ENCODE measurements around the gene LPAR6. TPM values are rescaled to one million over a fixed set of nuclear protein-coding genes. Genes with fewer than 3 reads are reported as not detected.
"Not testable (repeated sequence)": the region's sequence is repeated elsewhere in the genome, so short reads cannot be mapped to it uniquely, and the experiment has no call there.

The LPAR6 gene
- 10.4 and 11.4 TPM in 2 replicates for total RNA-seq (2014; rRNA removed; shearing (Covaris generic))

GRCh38 chr13:48412881-48413351 lies at the start of gene LPAR6:
TSS of gene LPAR6 (minus strand) at chr13:48413113. CDS start at chr13:48412423, 690 bp downstream.
- peak; percentile 72 for DNase-seq (ENCODE audit: low read depth)

GRCh38 chr13:48457578-48458242 lies 44.8 kb upstream of the LPAR6 start:
- DNase-seq (ENCODE audit: low read depth), result no peak

DNA sequence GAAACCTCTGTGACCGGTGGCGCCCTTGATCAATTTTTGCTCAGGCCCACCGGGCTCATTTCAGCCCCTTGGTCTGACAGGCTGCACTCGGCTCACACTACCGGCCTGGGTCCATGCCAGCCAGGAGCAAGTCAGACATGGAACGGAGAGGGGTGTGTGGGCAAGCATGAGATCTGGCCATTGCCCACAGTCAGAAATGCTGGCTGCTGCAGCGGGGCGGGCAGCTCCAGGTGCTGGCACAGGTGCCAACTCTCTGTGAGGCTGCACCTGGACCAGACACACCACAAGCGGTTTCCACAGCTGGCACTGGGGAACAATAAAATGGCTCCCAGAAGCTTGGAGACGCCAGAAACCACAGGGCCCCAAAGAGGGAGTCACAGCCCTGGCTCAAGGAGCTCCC lies 43.6 kb upstream of the LPAR6 start:
- no peak for DNase-seq (ENCODE audit: low read depth)

DNA sequence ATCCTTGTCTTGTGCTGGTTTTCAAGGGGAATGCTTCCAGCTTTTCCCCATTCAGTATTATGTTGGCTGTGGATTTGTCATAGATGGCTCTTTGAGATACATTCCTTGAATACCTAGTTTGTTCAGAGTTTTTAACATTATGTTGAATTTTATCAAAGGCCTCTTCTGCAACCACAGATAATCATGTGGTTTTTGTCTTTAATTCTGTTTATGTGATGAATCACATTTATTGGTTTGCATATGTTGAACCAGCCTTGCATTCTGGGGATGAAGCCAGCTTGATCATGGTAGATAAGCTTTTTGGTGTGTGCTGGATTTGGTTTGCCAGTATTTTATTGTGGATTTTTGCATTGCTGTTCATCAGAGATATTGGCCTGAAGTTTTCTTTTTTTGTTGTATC lies 38.3 kb upstream of the LPAR6 start:
- DNase-seq (ENCODE audit: low read depth), result peak; percentile 81

DNA sequence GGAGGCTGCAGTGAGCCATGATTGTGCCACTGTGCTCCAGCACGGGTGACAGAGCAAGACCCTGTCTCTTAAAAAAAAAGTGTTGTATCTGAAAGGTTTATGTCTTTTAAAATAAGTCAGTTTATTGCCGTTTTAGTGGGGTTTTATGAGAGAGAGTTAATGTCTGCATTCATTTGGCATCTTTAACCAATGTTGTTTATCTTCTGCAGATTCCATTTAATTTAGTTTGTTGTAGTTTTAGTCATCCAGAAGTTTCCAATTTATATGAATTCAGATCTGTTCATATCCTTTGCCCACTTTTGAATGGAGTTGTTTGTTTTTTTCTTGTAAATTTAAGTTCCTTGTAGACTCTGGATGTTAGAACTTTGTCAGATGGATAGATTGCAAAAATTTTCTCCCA lies 36.7 kb upstream of the LPAR6 start:
- DNase-seq (ENCODE audit: low read depth), result no peak

GRCh38 chr13:48448959-48449614 lies 36.2 kb upstream of the LPAR6 start:
- DNase-seq (ENCODE audit: low read depth), result peak; percentile 32

DNA sequence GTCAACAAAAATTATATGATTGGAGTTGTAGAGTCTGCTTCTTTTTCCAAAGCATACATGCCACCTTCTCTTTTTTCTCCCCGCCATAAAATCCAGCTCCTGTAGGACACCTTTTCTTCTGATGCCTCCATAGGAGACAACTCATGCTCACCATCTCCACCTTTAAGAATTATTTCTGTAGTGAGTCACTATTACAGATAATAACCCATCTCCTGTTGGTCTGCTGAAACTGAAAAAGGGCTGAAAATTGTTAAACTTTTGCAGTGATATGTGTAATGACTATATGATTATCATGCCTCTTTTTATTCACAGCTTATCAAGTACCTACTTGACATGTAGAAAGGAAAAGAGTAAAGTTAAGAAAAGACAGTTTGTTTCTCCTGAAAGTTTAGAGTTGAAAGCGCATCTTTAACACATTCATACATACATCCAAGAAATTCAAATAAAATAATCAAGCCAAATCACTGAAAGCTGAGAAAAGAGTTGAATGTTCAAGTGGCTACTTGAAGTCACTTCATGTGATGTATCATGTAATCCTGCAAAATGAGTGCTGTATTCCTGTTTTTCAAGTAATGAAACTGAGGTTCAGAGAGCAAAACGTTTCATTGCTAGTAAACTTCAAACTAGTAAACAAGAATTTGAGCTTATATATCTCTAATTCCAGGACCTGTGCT lies 35.5 kb upstream of the LPAR6 start:
- DNase-seq (ENCODE audit: low read depth), result no peak

- peak; percentile 78 for DNase-seq (ENCODE audit: low read depth)
Measured at GRCh38 chr13:48446464-48446863, 33.6 kb upstream of the LPAR6 start.

DNA sequence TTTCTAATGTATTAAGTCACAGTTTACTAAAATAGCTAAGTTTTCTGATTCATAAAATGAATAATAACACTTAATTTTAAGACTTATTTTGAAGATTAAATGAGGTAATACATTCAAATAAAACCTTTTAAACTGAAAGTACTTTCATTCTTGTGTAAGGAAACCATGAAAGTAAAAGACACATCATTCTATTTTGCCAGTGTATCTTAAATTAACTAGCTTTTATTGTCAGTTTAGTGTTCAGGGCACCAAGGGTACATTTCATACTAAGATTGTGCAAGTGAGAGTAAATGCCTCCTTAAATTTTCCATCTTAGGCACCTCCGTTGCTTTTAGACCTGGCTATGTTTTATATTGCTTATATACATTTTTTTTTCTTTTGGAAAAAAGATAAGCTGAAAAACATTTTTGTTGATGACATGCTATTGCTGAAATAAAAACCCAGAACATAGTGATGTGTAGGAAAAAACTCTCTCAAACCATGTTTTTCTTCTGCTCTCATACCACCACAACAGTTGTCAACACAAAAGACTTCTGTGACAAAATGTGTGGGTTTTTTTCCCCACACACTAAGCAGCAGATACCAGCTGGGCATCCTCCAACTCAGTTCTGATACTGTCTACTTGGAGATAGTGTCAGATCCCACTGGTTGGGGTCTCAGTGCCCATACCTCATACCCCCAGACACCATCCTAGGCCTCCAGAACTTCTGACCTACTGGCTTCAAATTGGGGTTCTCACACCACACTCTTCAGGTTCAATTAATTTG lies 30.7 kb upstream of the LPAR6 start:
- no peak for DNase-seq (ENCODE audit: low read depth)

GRCh38 chr13:48437371-48437770 lies 24.5 kb upstream of the LPAR6 start:
- DNase-seq (ENCODE audit: low read depth), result peak; percentile 71

DNA sequence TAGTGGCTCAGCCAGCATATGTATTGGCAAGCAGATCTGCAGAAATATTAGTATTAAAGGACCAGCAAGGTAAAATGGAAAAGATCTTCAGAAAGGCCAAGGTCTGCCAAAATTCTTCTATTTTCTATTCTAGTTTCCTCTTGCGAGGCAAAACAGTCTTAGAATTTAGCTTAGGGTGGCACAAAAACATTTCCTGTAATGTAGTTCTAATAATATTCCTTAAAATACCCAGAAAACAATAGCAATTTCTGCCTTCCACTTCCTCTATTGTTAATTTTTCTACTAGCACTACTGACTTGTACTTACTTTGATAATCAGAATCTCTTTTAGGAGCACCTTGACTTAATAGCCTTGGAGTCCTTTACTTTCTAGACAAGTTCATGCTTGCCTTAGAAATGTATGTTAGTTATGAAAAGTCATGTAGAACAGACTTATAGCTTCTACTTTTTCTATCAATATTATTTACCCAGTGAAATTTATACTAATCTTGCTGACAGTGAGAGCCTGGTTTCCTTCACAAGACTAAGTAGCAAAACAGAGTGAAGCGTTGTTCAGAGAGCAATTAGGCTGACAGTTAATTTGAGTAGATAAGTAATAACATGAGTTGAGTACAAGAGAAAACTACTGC lies 23.9 kb upstream of the LPAR6 start:
- no peak for DNase-seq (ENCODE audit: low read depth)

GRCh38 chr13:48434200-48434599 lies 21.3 kb upstream of the LPAR6 start:
- DNase-seq (ENCODE audit: low read depth), result no peak

- DNase-seq (ENCODE audit: low read depth), result peak; percentile 15
Measured at GRCh38 chr13:48431987-48432615, 19.2 kb upstream of the LPAR6 start.

GRCh38 chr13:48431431-48431830 lies 18.5 kb upstream of the LPAR6 start:
- no peak for DNase-seq (ENCODE audit: low read depth)

DNA sequence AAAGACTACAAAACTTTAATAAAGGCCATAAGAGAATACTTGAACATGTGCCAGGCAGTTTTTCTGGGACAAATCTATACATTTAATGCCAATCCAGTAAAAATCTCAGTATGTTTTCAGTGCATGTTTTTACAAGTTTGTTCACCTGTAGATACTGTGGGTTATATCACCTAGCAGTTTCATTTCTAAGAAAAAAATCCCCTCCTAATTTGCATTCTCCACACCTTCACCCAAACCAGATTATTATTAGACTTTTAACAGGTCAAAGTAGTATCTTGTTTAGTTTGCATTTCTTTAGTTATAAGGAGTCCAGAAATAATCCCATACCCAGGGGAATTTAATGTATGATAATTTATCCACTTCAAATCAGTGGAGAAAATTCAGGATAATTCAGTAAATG lies 17.0 kb upstream of the LPAR6 start:
- no peak for DNase-seq (ENCODE audit: low read depth)

- DNase-seq (ENCODE audit: low read depth), result no peak
Measured at GRCh38 chr13:48429036-48429435, 16.1 kb upstream of the LPAR6 start.

DNA sequence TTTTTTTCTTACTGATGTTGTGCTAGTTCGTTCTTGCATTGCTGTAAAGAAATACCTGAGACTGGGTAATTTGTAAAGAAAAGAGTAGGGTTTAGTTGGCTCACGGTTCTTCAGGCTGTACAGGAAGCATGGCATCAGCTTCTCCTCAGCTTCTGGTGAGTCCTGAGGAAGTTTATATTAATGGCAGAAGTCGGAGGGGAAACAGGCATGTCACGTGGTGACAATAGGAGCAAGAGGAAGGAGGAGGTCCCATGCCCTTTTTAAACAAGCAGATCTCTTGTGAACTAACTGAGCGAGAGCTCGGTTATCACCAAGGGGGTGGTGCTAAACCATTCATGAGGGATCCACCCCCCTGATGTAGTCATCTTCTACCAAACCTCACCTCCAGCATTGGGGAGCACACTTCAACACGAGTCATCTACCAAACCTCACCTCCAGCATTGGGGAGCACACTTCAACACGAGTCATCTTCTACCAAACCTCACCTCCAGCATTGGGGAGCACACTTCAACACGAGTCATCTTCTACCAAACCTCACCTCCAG lies 13.9 kb upstream of the LPAR6 start:
- DNase-seq (ENCODE audit: low read depth), result not testable (repeated sequence)

DNA sequence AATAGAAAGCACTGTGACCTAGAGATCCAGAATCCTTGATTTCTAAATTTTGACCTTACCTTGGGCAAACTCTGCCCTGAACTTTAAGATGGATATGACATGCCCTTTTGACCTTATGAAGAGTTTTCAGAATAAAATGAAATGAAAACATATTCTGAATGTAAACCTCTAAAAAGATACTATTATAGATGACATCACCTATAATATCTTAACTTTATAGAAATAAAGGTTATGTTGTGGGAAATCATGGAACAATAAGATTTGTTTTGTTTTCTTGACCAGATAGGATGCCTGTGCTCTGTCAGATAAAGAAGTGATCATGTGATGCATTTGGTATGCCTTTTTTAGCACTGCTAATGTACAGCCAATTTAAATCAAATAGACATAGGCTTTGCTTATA lies 13.1 kb upstream of the LPAR6 start:
- DNase-seq (ENCODE audit: low read depth), result no peak

DNA sequence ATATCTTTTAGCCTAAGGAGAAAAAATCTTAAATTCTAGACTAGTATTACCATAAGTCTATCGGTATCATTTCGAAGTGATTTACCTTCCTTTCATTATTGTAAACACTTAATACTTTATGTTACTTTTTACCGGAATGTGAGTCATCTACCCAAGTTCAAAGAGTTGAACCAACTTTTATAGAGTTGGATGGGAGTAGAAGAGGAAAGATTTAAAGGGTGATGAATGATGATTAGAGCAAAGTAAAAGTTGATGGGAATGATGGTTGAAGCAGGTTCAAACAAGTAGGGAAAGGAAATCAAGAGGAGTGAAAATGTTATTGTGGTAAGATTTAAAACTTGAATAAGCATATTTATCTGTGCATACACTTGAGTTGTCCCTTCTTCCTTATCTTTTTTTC lies 11.3 kb upstream of the LPAR6 start:
- DNase-seq (ENCODE audit: low read depth), result no peak

- DNase-seq (ENCODE audit: low read depth), result not testable (repeated sequence)
Measured at GRCh38 chr13:48422003-48422402, 9.1 kb upstream of the LPAR6 start.

- DNase-seq (ENCODE audit: low read depth), result no peak
Measured at GRCh38 chr13:48415516-48415915, 2.6 kb upstream of the LPAR6 start.

Measured in RPMI7951 (cell line).